ENCODE results near the gene GCNA. TPM values are rescaled to one million over a fixed set of nuclear protein-coding genes. Genes with fewer than 3 reads are reported as not detected.

GCNA gene
- polyA plus RNA-seq, 1 donor (not counting 4 experiments of a cell fraction or from before 2014, with no cell fraction given) = 1.2 TPM

- Histone ChIP-seq H2AFZ (ENCODE audit: control insufficient read depth, low read length) (no peak overlapping the region), H3K4me1 (ENCODE audit: control insufficient read depth, extremely low read depth, insufficient read depth, low read length) (peaks cover 6% of the 10 kb centered on the region), H3K9ac (ENCODE audit: control insufficient read depth, extremely low read depth, insufficient read depth, low read length) (no peak overlapping the region), H3K4me2 (ENCODE audit: control insufficient read depth, extremely low read depth, insufficient read depth, low read depth, low read length) (no peak overlapping the region), H3K27me3 (ENCODE audit: control insufficient read depth, extremely low read depth, insufficient read depth, low read length) (no peaks in the 10 kb centered on the region), H3K27ac (ENCODE audit: control insufficient read depth, insufficient read depth, low read length) (no peak overlapping the region), H3K9me1 (ENCODE audit: control insufficient read depth, extremely low read depth, insufficient read depth, low read length) (no peaks in the 10 kb centered on the region), H3K79me2 (ENCODE audit: control insufficient read depth, insufficient read depth, low read length) (no peaks in the 10 kb centered on the region), H4K20me1 (ENCODE audit: control insufficient read depth, extremely low read depth, insufficient read depth, low read length) (no peaks in the 10 kb centered on the region), H3K36me3 (ENCODE audit: control insufficient read depth in 2 of 2, extremely low read depth in 1 of 2, insufficient read depth in 2 of 2, low read length in 2 of 2) (no peaks in the 10 kb centered on the region), H3K9me3 (ENCODE audit: control insufficient read depth, low read depth, low read length) (no peaks in the 10 kb centered on the region), H3K4me3 (ENCODE audit: control insufficient read depth in 2 of 3, extremely low read depth in 1 of 3, insufficient read depth in 2 of 3, low read depth in 1 of 3, low read length in 3 of 3) (no peak overlapping the region)
- dilution Hi-C loops (cut with MboI; ENCODE audit: extremely low pct_ligation_motif_present, low sequenced_read_pairs) = no loop called here
- TF ChIP-seq EZH2 (IDR thresholded peaks at IDR 0.05; ENCODE audit: low read length) (no peak), CTCF (optimal IDR thresholded peaks at IDR 0.05 in 1 of 3, IDR thresholded peaks at IDR 0.05 in 1 of 3, conservative IDR thresholded peaks at IDR 0.05 in 1 of 3; ENCODE audit: extremely low read depth in 1 of 3, insufficient read depth in 2 of 3, low read length in 3 of 3) (no peak)
- FAIRE-seq = no peak
- no peak for DNase-seq (ENCODE audit: low read depth, low spot score)
Observed at GRCh38 chrX:71637848-71638247, 59.6 kb downstream of the GCNA start.

- Histone ChIP-seq H3K27ac (ENCODE audit: control insufficient read depth, insufficient read depth, low read length) (no peak overlapping the region), H3K4me1 (ENCODE audit: control insufficient read depth, extremely low read depth, insufficient read depth, low read length) (peaks cover 6% of the 10 kb centered on the region), H2AFZ (ENCODE audit: control insufficient read depth, low read length) (no peak overlapping the region), H3K4me2 (ENCODE audit: control insufficient read depth, extremely low read depth, insufficient read depth, low read depth, low read length) (no peak overlapping the region), H3K79me2 (ENCODE audit: control insufficient read depth, insufficient read depth, low read length) (no peaks in the 10 kb centered on the region), H3K9me3 (ENCODE audit: control insufficient read depth, low read depth, low read length) (no peaks in the 10 kb centered on the region), H3K9ac (ENCODE audit: control insufficient read depth, extremely low read depth, insufficient read depth, low read length) (no peak overlapping the region), H3K9me1 (ENCODE audit: control insufficient read depth, extremely low read depth, insufficient read depth, low read length) (no peaks in the 10 kb centered on the region), H4K20me1 (ENCODE audit: control insufficient read depth, extremely low read depth, insufficient read depth, low read length) (no peaks in the 10 kb centered on the region), H3K4me3 (ENCODE audit: control insufficient read depth in 2 of 3, extremely low read depth in 1 of 3, insufficient read depth in 2 of 3, low read depth in 1 of 3, low read length in 3 of 3) (no peak overlapping the region), H3K27me3 (ENCODE audit: control insufficient read depth, extremely low read depth, insufficient read depth, low read length) (no peaks in the 10 kb centered on the region), H3K36me3 (ENCODE audit: control insufficient read depth in 2 of 2, extremely low read depth in 1 of 2, insufficient read depth in 2 of 2, low read length in 2 of 2) (no peaks in the 10 kb centered on the region)
- dilution Hi-C loops (cut with MboI; ENCODE audit: extremely low pct_ligation_motif_present, low sequenced_read_pairs) = no loop called here
- FAIRE-seq = no peak
- TF ChIP-seq EZH2 (IDR thresholded peaks at IDR 0.05; ENCODE audit: low read length) (no peak), CTCF (optimal IDR thresholded peaks at IDR 0.05 in 1 of 3, IDR thresholded peaks at IDR 0.05 in 1 of 3, conservative IDR thresholded peaks at IDR 0.05 in 1 of 3; ENCODE audit: extremely low read depth in 1 of 3, insufficient read depth in 2 of 3, low read length in 3 of 3) (no peak)
- no peak for DNase-seq (ENCODE audit: low read depth, low spot score)
Observed at GRCh38 chrX:71638409-71638808, 60.2 kb downstream of the GCNA start.

Measured in keratinocyte (primary cell).